ENCODE measurements around the gene SF3A1.

Gene SF3A1

DNA sequence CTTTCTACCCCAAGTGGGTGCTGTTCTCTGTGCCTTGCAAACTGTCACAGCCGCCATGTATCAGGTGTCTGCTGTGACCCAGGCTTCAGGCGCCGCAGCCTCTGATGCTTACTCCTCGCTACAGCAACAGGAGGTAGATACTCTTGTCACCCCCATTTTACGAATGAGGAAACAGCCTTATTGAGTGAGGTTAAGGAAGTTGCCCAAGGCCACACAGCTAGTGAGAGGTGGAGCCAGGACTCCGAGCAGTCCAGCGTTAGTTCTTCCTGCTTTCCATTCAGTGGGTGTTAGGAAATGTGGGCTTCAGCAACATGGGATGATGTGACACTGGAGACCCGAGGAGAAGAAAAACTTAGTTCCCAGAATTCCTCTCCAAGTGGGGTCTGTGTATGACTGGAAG is 16.2 kb upstream of the SF3A1 start:
- DNase-seq (ENCODE audit: insufficient read length, low spot score) (no peak), FAIRE-seq (no peak)
- TF ChIP-seq TAF1 (IDR thresholded peaks at IDR 0.05; ENCODE audit: low read depth, low read length): no peak
- TF ChIP-seq POLR2A (IDR thresholded peaks at IDR 0.05; ENCODE audit: low read depth, low read length): no peak

DNA sequence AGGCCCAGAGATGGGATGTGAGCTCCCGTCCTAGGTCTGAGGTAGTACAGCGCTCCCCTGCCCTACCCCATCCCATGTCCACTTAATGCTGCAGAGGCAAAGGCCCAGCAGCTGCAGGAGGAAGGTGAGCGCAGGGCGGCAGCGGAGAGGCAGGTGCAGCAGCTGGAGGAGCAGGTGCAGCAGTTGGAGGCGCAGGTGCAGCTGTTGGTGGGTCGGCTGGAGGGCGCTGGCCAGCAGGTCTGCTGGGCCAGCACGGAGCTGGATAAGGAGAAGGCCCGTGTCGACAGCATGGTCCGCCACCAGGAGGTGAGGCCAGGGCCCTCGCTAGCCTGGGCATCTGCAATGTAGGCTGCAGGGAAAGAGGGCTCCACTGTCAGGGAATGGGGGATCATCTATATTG is 15.3 kb upstream of the SF3A1 start:
- TF ChIP-seq TAF1 (IDR thresholded peaks at IDR 0.05; ENCODE audit: low read depth, low read length) (no peak), PAX5 (IDR thresholded peaks at IDR 0.05; ENCODE audit: insufficient read depth, low read length, severe bottlenecking) (no peak), POLR2A (IDR thresholded peaks at IDR 0.05; ENCODE audit: low read depth, low read length) (no peak), SPI1 (IDR thresholded peaks at IDR 0.05; ENCODE audit: low read depth, low read length) (no peak), POLR2AphosphoS5 (IDR thresholded peaks at IDR 0.05; ENCODE audit: low read depth, low read length) (no peak), POU2F2 (IDR thresholded peaks at IDR 0.05; ENCODE audit: low read depth, low read length) (no peak)
- FAIRE-seq (no peak), DNase-seq (ENCODE audit: insufficient read length, low spot score) (no peak)

GRCh38 chr22:30371321-30371720 is 14.6 kb upstream of the SF3A1 start:
- no peak for DNase-seq (ENCODE audit: insufficient read length, low spot score)
- TF ChIP-seq POLR2A (IDR thresholded peaks at IDR 0.05; ENCODE audit: low read depth, low read length): no peak
- no peak for TF ChIP-seq POU2F2 (IDR thresholded peaks at IDR 0.05; ENCODE audit: low read depth, low read length)
- no peak for TF ChIP-seq SPI1 (IDR thresholded peaks at IDR 0.05; ENCODE audit: low read depth, low read length)
- no peak for TF ChIP-seq TAF1 (IDR thresholded peaks at IDR 0.05; ENCODE audit: low read depth, low read length)
- TF ChIP-seq PAX5 (IDR thresholded peaks at IDR 0.05; ENCODE audit: insufficient read depth, low read length, severe bottlenecking): no peak
- TF ChIP-seq POLR2AphosphoS5 (IDR thresholded peaks at IDR 0.05; ENCODE audit: low read depth, low read length): no peak
- no peak for FAIRE-seq

DNA sequence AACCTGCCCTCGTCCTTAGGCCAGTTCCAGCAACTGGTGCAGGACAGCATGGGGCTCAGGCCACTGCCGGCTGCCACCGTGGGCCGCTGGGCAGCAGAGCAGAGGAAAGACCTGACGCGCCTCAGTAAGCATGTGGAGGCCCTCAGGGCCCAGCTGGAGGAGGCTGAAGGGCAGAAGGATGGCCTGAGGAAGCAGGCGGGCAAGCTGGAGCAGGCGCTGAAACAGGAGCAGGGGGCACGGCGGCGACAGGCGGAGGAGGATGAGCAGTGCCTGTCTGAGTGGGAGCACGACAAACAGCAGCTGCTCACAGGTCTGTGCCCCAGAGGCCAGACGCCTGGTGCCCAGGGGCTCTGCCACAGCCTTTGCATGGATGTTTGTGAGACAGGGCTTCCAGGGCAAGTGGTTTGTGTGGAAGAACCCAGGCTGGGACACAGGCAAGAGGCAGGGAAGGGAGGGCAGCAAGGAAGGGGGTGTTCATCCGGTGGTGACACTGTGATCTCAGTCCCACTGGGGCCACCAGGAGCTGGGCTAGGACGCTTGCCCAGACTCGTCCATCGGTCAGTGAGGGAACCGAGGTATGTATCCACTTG is 14.0 kb upstream of the SF3A1 start:
- TF ChIP-seq PAX5 (IDR thresholded peaks at IDR 0.05; ENCODE audit: insufficient read depth, low read length, severe bottlenecking) (no peak), SPI1 (IDR thresholded peaks at IDR 0.05; ENCODE audit: low read depth, low read length) (no peak)
- no peak for DNase-seq (ENCODE audit: insufficient read length, low spot score)
- FAIRE-seq: no peak

GRCh38 chr22:30368420-30368819 is 11.7 kb upstream of the SF3A1 start:
- TF ChIP-seq SPI1 (IDR thresholded peaks at IDR 0.05; ENCODE audit: low read depth, low read length) (no peak), POLR2AphosphoS5 (IDR thresholded peaks at IDR 0.05; ENCODE audit: low read depth, low read length) (no peak), POU2F2 (IDR thresholded peaks at IDR 0.05; ENCODE audit: low read depth, low read length) (no peak), POLR2A (IDR thresholded peaks at IDR 0.05; ENCODE audit: low read depth, low read length) (no peak), PAX5 (IDR thresholded peaks at IDR 0.05; ENCODE audit: insufficient read depth, low read length, severe bottlenecking) (no peak), TAF1 (IDR thresholded peaks at IDR 0.05; ENCODE audit: low read depth, low read length) (no peak)
- no peak for DNase-seq (ENCODE audit: insufficient read length, low spot score)
- no peak for FAIRE-seq

GRCh38 chr22:30365891-30366290 is 9.2 kb upstream of the SF3A1 start:
- no peak for TF ChIP-seq SPI1 (IDR thresholded peaks at IDR 0.05; ENCODE audit: low read depth, low read length)
- no peak for TF ChIP-seq TAF1 (IDR thresholded peaks at IDR 0.05; ENCODE audit: low read depth, low read length)
- TF ChIP-seq POLR2AphosphoS5 (IDR thresholded peaks at IDR 0.05; ENCODE audit: low read depth, low read length): no peak
- no peak for TF ChIP-seq PAX5 (IDR thresholded peaks at IDR 0.05; ENCODE audit: insufficient read depth, low read length, severe bottlenecking)
- TF ChIP-seq POU2F2 (IDR thresholded peaks at IDR 0.05; ENCODE audit: low read depth, low read length): no peak
- TF ChIP-seq POLR2A (IDR thresholded peaks at IDR 0.05; ENCODE audit: low read depth, low read length): no peak
- FAIRE-seq: no peak
- DNase-seq (ENCODE audit: insufficient read length, low spot score): no peak

- no peak for DNase-seq (ENCODE audit: insufficient read length, low spot score)
- no peak for FAIRE-seq
- TF ChIP-seq TAF1 (IDR thresholded peaks at IDR 0.05; ENCODE audit: low read depth, low read length): no peak
Observed at GRCh38 chr22:30362651-30363281, 6.1 kb upstream of the SF3A1 start.

- no peak for DNase-seq (ENCODE audit: insufficient read length, low spot score)
- no peak for TF ChIP-seq SPI1 (IDR thresholded peaks at IDR 0.05; ENCODE audit: low read depth, low read length)
- TF ChIP-seq POU2F2 (IDR thresholded peaks at IDR 0.05; ENCODE audit: low read depth, low read length): no peak
- TF ChIP-seq POLR2AphosphoS5 (IDR thresholded peaks at IDR 0.05; ENCODE audit: low read depth, low read length): no peak
- no peak for TF ChIP-seq PAX5 (IDR thresholded peaks at IDR 0.05; ENCODE audit: insufficient read depth, low read length, severe bottlenecking)
- no peak for FAIRE-seq
Observed at GRCh38 chr22:30361916-30362650, 5.4 kb upstream of the SF3A1 start.

GRCh38 chr22:30358541-30358940 is 1.8 kb upstream of the SF3A1 start:
- TF ChIP-seq POLR2AphosphoS5 (IDR thresholded peaks at IDR 0.05; ENCODE audit: low read depth, low read length) (no peak), PAX5 (IDR thresholded peaks at IDR 0.05; ENCODE audit: insufficient read depth, low read length, severe bottlenecking) (no peak), POU2F2 (IDR thresholded peaks at IDR 0.05; ENCODE audit: low read depth, low read length) (no peak), SPI1 (IDR thresholded peaks at IDR 0.05; ENCODE audit: low read depth, low read length) (no peak), TAF1 (IDR thresholded peaks at IDR 0.05; ENCODE audit: low read depth, low read length) (no peak), POLR2A (IDR thresholded peaks at IDR 0.05; ENCODE audit: low read depth, low read length) (no peak)
- FAIRE-seq (no peak), DNase-seq (ENCODE audit: insufficient read length, low spot score) (no peak)

DNA sequence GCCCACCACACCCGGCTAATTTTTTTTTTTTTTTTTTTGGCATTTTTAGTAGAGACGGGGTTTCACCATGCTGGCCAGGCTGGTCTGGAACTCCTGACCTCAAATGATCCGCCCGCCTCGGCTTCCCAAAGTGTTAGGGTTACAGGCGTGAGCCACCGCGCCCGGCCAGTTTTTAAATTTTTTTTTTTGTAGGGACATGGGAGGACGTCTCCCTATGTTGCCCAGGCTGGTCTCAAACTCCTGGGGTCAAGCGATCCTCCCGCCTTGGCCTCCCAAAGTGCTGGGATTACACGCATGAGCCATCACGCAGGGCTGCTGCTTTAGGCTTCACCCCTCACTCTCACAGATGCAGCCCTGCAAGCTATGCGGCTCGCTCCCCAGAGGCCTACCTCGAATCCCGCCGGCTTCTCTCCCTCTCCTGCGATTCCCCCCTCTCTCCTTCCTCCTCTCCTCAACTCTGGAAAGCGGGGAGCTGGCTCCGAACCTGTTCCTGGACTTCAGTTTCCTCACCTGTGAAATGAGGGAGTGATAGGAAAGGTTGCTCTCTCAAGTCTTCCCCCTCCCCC is 1.0 kb upstream of the SF3A1 start:
- TF ChIP-seq POLR2A (IDR thresholded peaks at IDR 0.05; ENCODE audit: low read depth, low read length): no peak
- no peak for TF ChIP-seq TAF1 (IDR thresholded peaks at IDR 0.05; ENCODE audit: low read depth, low read length)
- TF ChIP-seq POLR2AphosphoS5 (IDR thresholded peaks at IDR 0.05; ENCODE audit: low read depth, low read length): no peak
- no peak for TF ChIP-seq POU2F2 (IDR thresholded peaks at IDR 0.05; ENCODE audit: low read depth, low read length)
- no peak for TF ChIP-seq PAX5 (IDR thresholded peaks at IDR 0.05; ENCODE audit: insufficient read depth, low read length, severe bottlenecking)
- no peak for TF ChIP-seq SPI1 (IDR thresholded peaks at IDR 0.05; ENCODE audit: low read depth, low read length)
- DNase-seq (ENCODE audit: insufficient read length, low spot score) (no peak), FAIRE-seq (no peak)
